Large intestine (tissue), 3 donors: ENCODE measurements around the gene SERBP1. TPM values are rescaled to one million over a fixed set of nuclear protein-coding genes. Genes with fewer than 3 reads are reported as not detected.
A peak's percentile ranks its signal among the peaks of the same experiment; 100 is the strongest.
"Not testable (repeated sequence)": the region's sequence is repeated elsewhere in the genome, so short reads cannot be mapped to it uniquely, and the experiment has no call there.

Experiments used
- DNase-seq, 2 donors: peaks; one replicate each; pipeline versions ENCODE4 v3.0.0 to v3.0.0-alpha.2; 2013
- H3K27ac ChIP-seq: one replicate; pipeline ENCODE4 v1.5.1; 2013; ENCODE audit warnings: low read length
- H3K27me3 ChIP-seq: 2 replicates; pipeline ENCODE4 v1.6.1; 2013; ENCODE audit warnings: low read length; ENCODE audit not compliant: control insufficient read depth, insufficient read depth
- H3K36me3 ChIP-seq: 2 replicates; pipeline ENCODE4 v1.6.1; 2013; ENCODE audit warnings: low read length; ENCODE audit not compliant: control insufficient read depth, insufficient read depth
- H3K4me1 ChIP-seq: one replicate; pipeline ENCODE4 v1.6.1; 2013; ENCODE audit warnings: low read length; ENCODE audit not compliant: control insufficient read depth, insufficient read depth
- H3K4me3 ChIP-seq: one replicate; pipeline ENCODE4 v1.5.1; 2013; ENCODE audit warnings: low read length
- H3K9me3 ChIP-seq: one replicate; pipeline ENCODE4 v1.6.1; 2013; ENCODE audit warnings: mild to moderate bottlenecking, low read depth, low read length, moderate library complexity; ENCODE audit not compliant: control insufficient read depth
- WGBS: methylation state at CpG from one replicate; pipeline ENCODE4 v1.1.5; 2013; ENCODE audit warnings: low lambda C conversion rate; ENCODE audit not compliant: insufficient coverage; 5-methylcytosine and 5-hydroxymethylcytosine counted together
- polyA plus RNA-seq: library from polyadenylated mRNA; unstranded; fragments of 120-200 nt; gene quantifications from one replicate; pipeline ENCODE4 v1.2.1, GENCODE V29; 2013

SERBP1 gene
- polyA plus RNA-seq, 1 donor, result 305 TPM

DNA sequence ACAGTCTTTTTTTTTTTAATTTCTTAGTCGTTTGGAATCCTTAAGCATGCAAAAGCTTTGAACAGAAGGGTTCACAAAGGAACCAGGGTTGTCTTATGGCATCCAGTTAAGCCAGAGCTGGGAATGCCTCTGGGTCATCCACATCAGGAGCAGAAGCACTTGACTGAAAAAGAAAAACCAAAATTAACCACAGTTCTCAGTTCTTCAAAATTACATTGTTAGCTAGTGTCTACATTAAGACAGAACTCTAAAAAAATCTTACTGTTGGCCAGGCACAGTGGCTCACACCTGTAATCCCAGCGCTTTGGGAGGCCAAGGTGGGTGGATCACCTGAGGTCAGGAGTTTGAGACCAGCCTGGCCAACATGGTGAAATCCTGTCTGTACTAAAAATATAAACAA lies 17.1 kb downstream of the SERBP1 start:
- not testable (repeated sequence) for H3K27ac ChIP-seq, H3K4me1 ChIP-seq, DNase-seq, H3K4me3 ChIP-seq, H3K27me3 ChIP-seq, H3K9me3 ChIP-seq
- peaks cover 60% of the 10 kb centered on the region for H3K36me3 ChIP-seq
- WGBS, result no CpG with 5 or more reads among the region's 2 CpGs

DNA sequence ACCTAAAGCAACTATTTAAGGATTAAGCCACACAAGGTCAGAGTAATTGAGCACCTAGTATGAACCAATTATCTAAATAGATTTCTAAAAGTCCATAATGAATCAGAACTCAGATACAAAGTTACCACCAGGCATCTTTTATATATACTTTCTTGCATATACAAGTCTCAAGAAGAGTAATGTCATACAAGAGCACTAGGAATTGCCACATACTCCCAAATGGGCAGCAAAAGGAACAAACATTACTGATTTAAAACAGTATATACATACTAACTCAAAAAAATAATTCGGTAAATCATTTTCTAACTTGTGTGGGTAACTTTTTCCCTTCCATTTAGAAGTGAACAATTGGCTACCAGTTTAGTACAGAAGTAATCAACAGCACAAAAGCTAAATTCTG lies 22.1 kb downstream of the SERBP1 start:
- Histone ChIP-seq H3K27ac (no peak overlapping the region), H3K9me3 (no peaks in the 10 kb centered on the region), H3K36me3 (peaks cover 17% of the 10 kb centered on the region), H3K4me3 (no peak overlapping the region), H3K27me3 (no peaks in the 10 kb centered on the region), H3K4me1 (no peaks in the 10 kb centered on the region)
- no CpG with 5 or more reads among the region's 1 CpG for WGBS
- no peak for DNase-seq

GRCh38 chr1:67407498-67407897 lies 22.7 kb downstream of the SERBP1 start:
- Histone ChIP-seq H3K27me3 (no peaks in the 10 kb centered on the region), H3K9me3 (no peaks in the 10 kb centered on the region), H3K27ac (no peak overlapping the region), H3K36me3 (peaks cover 17% of the 10 kb centered on the region), H3K4me3 (no peak overlapping the region), H3K4me1 (no peaks in the 10 kb centered on the region)
- 82% methylated on average over 3 of the region's 5 CpGs for WGBS
- DNase-seq, result no peak

DNA sequence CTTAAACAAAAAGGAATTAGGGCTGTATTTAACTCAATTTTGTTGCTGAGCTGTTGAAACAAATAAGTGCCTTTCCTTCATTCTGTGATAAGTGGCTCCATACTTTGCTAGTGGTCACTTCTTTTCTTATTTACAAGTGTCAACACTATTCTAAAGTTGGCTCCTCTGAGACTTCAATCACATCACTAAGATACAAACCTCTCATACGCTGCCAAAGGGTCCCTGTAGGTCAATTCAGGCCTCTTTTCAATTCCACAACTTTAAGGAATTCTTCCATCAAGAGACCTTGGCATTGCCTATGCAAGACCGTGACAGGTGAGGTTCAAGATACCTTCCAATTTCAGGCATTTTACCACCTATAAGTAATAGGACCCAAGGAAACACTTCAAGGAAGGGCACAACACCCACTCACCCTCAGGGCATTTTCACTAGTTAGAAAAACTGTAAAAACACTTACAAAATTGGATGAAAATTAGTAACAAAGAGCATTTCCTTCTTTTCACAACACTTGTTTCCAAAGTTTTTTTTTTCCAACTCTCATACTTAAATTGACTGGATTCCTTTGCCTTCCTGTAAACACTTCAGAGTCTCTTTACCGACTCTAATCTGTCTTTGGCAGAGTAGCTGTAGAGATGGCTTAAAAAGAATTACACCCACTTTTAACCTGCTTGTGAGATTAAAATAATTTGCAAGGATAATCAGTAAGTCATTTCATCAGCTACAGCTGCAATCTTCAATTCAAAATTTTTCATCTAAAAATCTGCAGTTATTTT lies 24.5 kb downstream of the SERBP1 start:
- no peak overlapping the region for H3K27ac ChIP-seq
- H3K4me3 ChIP-seq, result no peak overlapping the region
- no peak for DNase-seq
- H3K9me3 ChIP-seq, result no peaks in the 10 kb centered on the region
- H3K4me1 ChIP-seq, result no peaks in the 10 kb centered on the region
- WGBS, result no CpG with 5 or more reads among the region's 3 CpGs
- no peaks in the 10 kb centered on the region for H3K27me3 ChIP-seq
- peaks cover 9% of the 10 kb centered on the region for H3K36me3 ChIP-seq

DNA sequence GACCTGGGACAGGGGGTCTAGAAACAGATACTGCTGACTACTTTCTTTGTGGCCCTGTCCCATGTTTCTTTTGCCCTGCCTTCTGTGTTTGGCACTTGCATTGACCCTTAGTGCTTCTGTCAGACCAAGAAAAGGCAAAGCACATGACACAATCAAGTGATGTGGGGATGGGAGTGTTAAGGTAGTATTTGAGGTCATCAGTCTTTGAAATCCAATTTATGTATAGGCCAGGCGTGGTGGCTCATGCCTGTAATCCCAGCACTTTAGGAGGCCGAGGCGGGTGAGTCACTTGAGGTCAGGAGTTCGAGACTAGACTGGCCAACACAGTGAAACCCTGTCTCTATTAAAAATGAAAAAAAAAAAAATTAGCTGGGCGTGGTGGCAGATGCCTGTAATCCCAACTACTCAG lies 26.0 kb downstream of the SERBP1 start:
- H3K4me3 ChIP-seq, result no peak overlapping the region
- no peaks in the 10 kb centered on the region for H3K4me1 ChIP-seq
- H3K9me3 ChIP-seq, result no peaks in the 10 kb centered on the region
- peak in 1 of 2 donors; percentile 14 for DNase-seq
- H3K27me3 ChIP-seq, result no peaks in the 10 kb centered on the region
- no CpG with 5 or more reads among the region's 5 CpGs for WGBS
- H3K36me3 ChIP-seq, result peaks cover 3% of the 10 kb centered on the region
- H3K27ac ChIP-seq, result no peak overlapping the region

DNA sequence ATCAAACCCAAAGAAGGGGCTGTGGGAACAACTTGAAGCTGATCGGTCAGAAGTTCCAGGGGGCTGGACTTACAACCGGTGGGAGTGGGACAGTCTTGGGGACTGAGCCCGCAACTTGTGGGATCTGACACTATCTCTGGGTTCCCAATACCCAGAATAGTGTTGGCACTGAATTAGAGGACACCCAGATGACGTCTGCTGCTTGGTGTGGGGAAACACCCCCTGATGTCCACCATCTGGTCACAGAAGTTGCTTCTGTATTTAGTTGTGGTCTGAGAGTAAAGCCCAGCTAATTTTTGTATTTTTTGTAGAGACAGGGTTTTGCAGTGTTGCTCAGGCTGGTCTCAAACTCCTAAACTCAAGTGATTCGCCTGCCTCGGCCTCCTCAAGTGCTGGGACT lies 28.8 kb downstream of the SERBP1 start:
- H3K27me3 ChIP-seq, result no peaks in the 10 kb centered on the region
- H3K4me1 ChIP-seq, result no peaks in the 10 kb centered on the region
- H3K9me3 ChIP-seq, result no peaks in the 10 kb centered on the region
- no peaks in the 10 kb centered on the region for H3K36me3 ChIP-seq
- no peak for DNase-seq
- no CpG with 5 or more reads among the region's 6 CpGs for WGBS
- H3K4me3 ChIP-seq, result no peak overlapping the region
- no peak overlapping the region for H3K27ac ChIP-seq

- no CpG with 5 or more reads among the region's 12 CpGs for WGBS
- not testable (repeated sequence) for H3K9me3 ChIP-seq, H3K36me3 ChIP-seq, H3K27ac ChIP-seq, DNase-seq, H3K4me1 ChIP-seq, H3K4me3 ChIP-seq, H3K27me3 ChIP-seq
Measured at GRCh38 chr1:67400029-67400786, 30.0 kb downstream of the SERBP1 start.

GRCh38 chr1:67399199-67399993 lies 30.8 kb downstream of the SERBP1 start:
- H3K27ac ChIP-seq, result no peak overlapping the region
- no peaks in the 10 kb centered on the region for H3K27me3 ChIP-seq
- no peaks in the 10 kb centered on the region for H3K9me3 ChIP-seq
- no peaks in the 10 kb centered on the region for H3K4me1 ChIP-seq
- WGBS, result 100% methylated on average over 1 of the region's 7 CpGs
- H3K4me3 ChIP-seq, result no peak overlapping the region
- H3K36me3 ChIP-seq, result no peaks in the 10 kb centered on the region
- no peak for DNase-seq

- Histone ChIP-seq H3K27me3 (no peaks in the 10 kb centered on the region), H3K27ac (no peak overlapping the region), H3K4me3 (no peak overlapping the region), H3K9me3 (no peaks in the 10 kb centered on the region), H3K36me3 (no peaks in the 10 kb centered on the region), H3K4me1 (no peaks in the 10 kb centered on the region)
- no CpG with 5 or more reads among the region's 4 CpGs for WGBS
- no peak for DNase-seq
Measured at GRCh38 chr1:67394548-67394947, 35.7 kb downstream of the SERBP1 start.

DNA sequence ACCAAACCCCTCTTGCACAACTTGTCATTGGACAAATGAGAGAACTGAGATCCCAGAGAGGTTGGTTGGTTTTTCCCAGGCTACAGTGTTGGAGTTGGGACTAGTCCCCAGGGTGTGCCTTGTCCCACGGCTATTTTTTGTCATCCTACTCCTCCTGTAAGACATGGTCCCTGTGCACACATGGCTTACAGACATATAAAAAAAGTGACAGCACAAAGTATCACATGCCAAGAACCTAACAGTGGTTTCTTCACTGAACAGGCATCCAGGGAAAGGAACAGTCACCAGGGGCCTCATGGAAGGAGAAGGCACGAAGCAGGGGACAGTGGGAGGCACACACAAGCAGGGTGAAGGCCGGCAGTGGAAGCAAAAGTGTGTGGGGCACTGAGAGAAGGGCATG lies 36.5 kb downstream of the SERBP1 start:
- WGBS, result no CpG with 5 or more reads among the region's 3 CpGs
- no peak for DNase-seq
- Histone ChIP-seq H3K4me1 (no peaks in the 10 kb centered on the region), H3K27me3 (no peaks in the 10 kb centered on the region), H3K36me3 (no peaks in the 10 kb centered on the region), H3K27ac (no peak overlapping the region), H3K4me3 (no peak overlapping the region), H3K9me3 (no peaks in the 10 kb centered on the region)
